GM23338 (cell line): Measurements from ENCODE around the gene WDR53. TPM values are rescaled to one million over a fixed set of nuclear protein-coding genes. Genes with fewer than 3 reads are reported as not detected.

Experiments used
- ATAC-seq: fragments of 200-7000 bp; cut with Tn5 transposase; 3 replicates; pipeline ENCODE4 v1.9.1; 2020
- DNase-seq: peaks from one replicate; pipeline ENCODE4 v3.0.0-alpha.2; 2015; ENCODE audit warnings: low spot score
- H2AFZ ChIP-seq: fragments of 200-600 bp; sonication (generic); 2 replicates; pipeline ENCODE4 v1.8.0; 2016; ENCODE audit warnings: antibody characterized with exemption, mild to moderate bottlenecking, moderate library complexity
- H3F3A ChIP-seq: fragments of 200-600 bp; sonication (generic); replicated peaks from 2 replicates; pipeline ENCODE4 v1.8.0; 2017; ENCODE audit warnings: antibody characterized with exemption, mixed run types, low read depth
- H3K27ac ChIP-seq: fragments of 200-600 bp; sonication (generic); 2 replicates; pipeline ENCODE4 v1.6.1; 2016; ENCODE audit warnings: low read depth
- H3K27me3 ChIP-seq: fragments of 200-600 bp; sonication (generic); 2 replicates; pipeline ENCODE4 v1.8.0; 2016; ENCODE audit warnings: mild to moderate bottlenecking, mixed run types, moderate library complexity; ENCODE audit not compliant: insufficient read depth
- H3K36me3 ChIP-seq: fragments of 200-600 bp; sonication (generic); 2 replicates; pipeline ENCODE4 v1.8.0; 2016; ENCODE audit warnings: mild to moderate bottlenecking; ENCODE audit not compliant: insufficient read depth
- H3K4me1 ChIP-seq: fragments of 200-600 bp; sonication (generic); 2 replicates; pipeline ENCODE4 v1.8.0; 2016; ENCODE audit warnings: mild to moderate bottlenecking, moderate library complexity; ENCODE audit not compliant: insufficient read depth
- H3K4me2 ChIP-seq: fragments of 200-600 bp; sonication (generic); 2 replicates; pipeline ENCODE4 v1.7.1; 2017; ENCODE audit warnings: mixed run types
- H3K4me3 ChIP-seq: fragments of 200-600 bp; sonication (generic); 2 replicates; pipeline ENCODE4 v1.6.1; 2016; ENCODE audit warnings: mixed run types
- H3K79me2 ChIP-seq: fragments of 200-600 bp; sonication (generic); replicated peaks from 2 replicates; pipeline ENCODE4 v1.8.0; 2017; ENCODE audit warnings: mild to moderate bottlenecking; ENCODE audit not compliant: insufficient read depth
- H3K9me2 ChIP-seq: fragments of 200-600 bp; sonication (generic); 2 replicates; pipeline ENCODE4 v1.8.0; 2017; ENCODE audit not compliant: insufficient read depth
- H4K20me1 ChIP-seq: fragments of 200-600 bp; sonication (generic); replicated peaks from 2 replicates; pipeline ENCODE4 v1.8.0; 2017; ENCODE audit warnings: mild to moderate bottlenecking; ENCODE audit not compliant: insufficient read depth
- H3K27ac Mint-ChIP-seq: 2 replicates; pipeline ENCODE4 v1.8.0; 2020; ENCODE audit warnings: inconsistent platforms, mild to moderate bottlenecking, moderate library complexity, mixed read lengths
- H3K27me3 Mint-ChIP-seq: 3 replicates; pipeline ENCODE4 v1.8.0; 2022; ENCODE audit warnings: low read depth, mild to moderate bottlenecking, moderate library complexity, mixed read lengths, inconsistent platforms; ENCODE audit not compliant: insufficient read depth, poor library complexity
- H3K36me3 Mint-ChIP-seq: 3 replicates; pipeline ENCODE4 v1.8.0; 2021; ENCODE audit warnings: low read depth, mild to moderate bottlenecking, inconsistent platforms, moderate library complexity, mixed read lengths
- H3K4me1 Mint-ChIP-seq: 3 replicates; pipeline ENCODE4 v1.8.0; 2020; ENCODE audit warnings: mild to moderate bottlenecking, inconsistent platforms, mixed read lengths
- H3K4me3 Mint-ChIP-seq: 3 replicates; pipeline ENCODE4 v1.8.0; 2021; ENCODE audit warnings: moderate library complexity, mild to moderate bottlenecking, inconsistent platforms, mixed read lengths
- H3K9me3 Mint-ChIP-seq: 3 replicates; pipeline ENCODE4 v1.8.0; 2020; ENCODE audit warnings: moderate library complexity, mild to moderate bottlenecking, inconsistent platforms, mixed read lengths
- EZH2phosphoT487 ChIP-seq: fragments of 200-600 bp; sonication (generic); IDR thresholded peaks from one replicate; pipeline ENCODE4 v1.8.1; 2018; ENCODE audit warnings: antibody characterized with exemption; ENCODE audit not compliant: unreplicated experiment
- JUNB ChIP-seq: IDR thresholded peaks from one replicate; pipeline ENCODE4 v1.6.1; 2016; ENCODE audit warnings: antibody characterized with exemption; ENCODE audit not compliant: unreplicated experiment
- STAT1 ChIP-seq: IDR thresholded peaks from one replicate; pipeline ENCODE4 v1.6.1; 2016; ENCODE audit warnings: antibody characterized with exemption; ENCODE audit not compliant: unreplicated experiment
- ZNF114 ChIP-seq: fragments of 250-450 bp; sonication (Bioruptor Pico); IDR thresholded peaks from 2 replicates; pipeline ENCODE4 v1.5.0; 2020; ENCODE audit warnings: mild to moderate bottlenecking, moderate library complexity
- ZNF331 ChIP-seq: fragments of 250-450 bp; sonication (Bioruptor Pico); IDR thresholded peaks from 2 replicates; pipeline ENCODE4 v1.5.0; 2020; ENCODE audit warnings: low read depth, mild to moderate bottlenecking, moderate library complexity
- polyA plus RNA-seq: library from polyadenylated mRNA; unstranded; fragments of >200 nt; fragmentation: Nextera tagmentation; extraction: Ambion mirVana; gene quantifications from 2 replicates; pipeline ENCODE4 v1.2.1, GENCODE V29; 2016
- total RNA-seq: library from RNA; depleted of rRNA; stranded (reverse); fragments of >200 nt; shearing (Covaris generic); gene quantifications from 2 replicates; pipeline ENCODE4 v1.2.3, GENCODE V29; 2014
- TF ChIP-seq, protein P1 (sequence below): fragments of 250-450 bp; sonication (Bioruptor Pico); IDR thresholded peaks from 2 replicates; pipeline ENCODE4 v1.5.0; 2020; ENCODE audit warnings: mild to moderate bottlenecking, moderate library complexity
- TF ChIP-seq, protein P2 (sequence below), 2 experiments: fragments of 200-600 bp in 1 of 2; sonication (generic) in 1 of 2; conservative IDR thresholded peaks; 2 replicates each; pipeline versions ENCODE4 v1.5.1 to v1.6.1; 2016 to 2017; ENCODE audit warnings: antibody characterized with exemption in 2 of 2, low read depth in 2 of 2, mild to moderate bottlenecking in 2 of 2, moderate library complexity in 1 of 2
- TF ChIP-seq, protein P3 (sequence below): IDR thresholded peaks from one replicate; pipeline ENCODE4 v1.6.1; 2018; ENCODE audit warnings: antibody characterized with exemption; ENCODE audit not compliant: unreplicated experiment
- TF ChIP-seq, protein P4 (sequence below): IDR thresholded peaks from 2 replicates; pipeline ENCODE4 v1.6.1; 2016; ENCODE audit warnings: antibody characterized with exemption

Gene WDR53
- total and polyA plus RNA-seq, 2 experiments from 2014 or later, result 6.8 to 29.7 TPM

DNA sequence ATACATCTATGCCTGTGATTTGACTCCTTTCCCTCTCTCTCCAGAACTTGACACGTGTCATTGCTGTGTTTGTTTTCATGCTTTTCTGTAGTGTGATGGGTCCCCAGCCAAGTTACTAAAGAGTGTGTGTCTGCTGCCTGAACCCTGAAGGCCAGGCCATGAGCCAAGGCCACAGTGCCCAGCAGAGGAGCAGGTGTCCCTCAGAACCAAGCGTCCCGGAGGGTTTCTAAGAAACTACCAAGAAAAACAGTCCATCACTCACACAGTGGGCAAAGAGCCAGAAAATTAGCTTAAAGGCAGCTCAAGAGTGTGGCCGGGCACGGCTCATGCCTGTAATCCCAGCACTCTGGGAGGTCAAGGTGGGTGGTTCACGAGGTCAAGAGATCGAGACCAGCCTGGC lies 35.3 kb upstream of the WDR53 start:
- Mint-ChIP-seq H3K27ac (no peak overlapping the region), H3K36me3 (no peaks in the 10 kb centered on the region; the same call in 2 of the 3 replicates), H3K4me1 (no peaks in the 10 kb centered on the region), H3K9me3 (no peaks in the 10 kb centered on the region), H3K27me3 (peaks cover 5% of the 10 kb centered on the region), H3K4me3 (no peak overlapping the region)
- no peak overlapping the region for H3K4me2 ChIP-seq
- no peaks in the 10 kb centered on the region for H3F3A ChIP-seq
- H3K27ac ChIP-seq, result no peak overlapping the region
- H3K27me3 ChIP-seq, result no peaks in the 10 kb centered on the region
- DNase-seq (no peak), ATAC-seq (no peak)
- TF ChIP-seq, protein P1, sequence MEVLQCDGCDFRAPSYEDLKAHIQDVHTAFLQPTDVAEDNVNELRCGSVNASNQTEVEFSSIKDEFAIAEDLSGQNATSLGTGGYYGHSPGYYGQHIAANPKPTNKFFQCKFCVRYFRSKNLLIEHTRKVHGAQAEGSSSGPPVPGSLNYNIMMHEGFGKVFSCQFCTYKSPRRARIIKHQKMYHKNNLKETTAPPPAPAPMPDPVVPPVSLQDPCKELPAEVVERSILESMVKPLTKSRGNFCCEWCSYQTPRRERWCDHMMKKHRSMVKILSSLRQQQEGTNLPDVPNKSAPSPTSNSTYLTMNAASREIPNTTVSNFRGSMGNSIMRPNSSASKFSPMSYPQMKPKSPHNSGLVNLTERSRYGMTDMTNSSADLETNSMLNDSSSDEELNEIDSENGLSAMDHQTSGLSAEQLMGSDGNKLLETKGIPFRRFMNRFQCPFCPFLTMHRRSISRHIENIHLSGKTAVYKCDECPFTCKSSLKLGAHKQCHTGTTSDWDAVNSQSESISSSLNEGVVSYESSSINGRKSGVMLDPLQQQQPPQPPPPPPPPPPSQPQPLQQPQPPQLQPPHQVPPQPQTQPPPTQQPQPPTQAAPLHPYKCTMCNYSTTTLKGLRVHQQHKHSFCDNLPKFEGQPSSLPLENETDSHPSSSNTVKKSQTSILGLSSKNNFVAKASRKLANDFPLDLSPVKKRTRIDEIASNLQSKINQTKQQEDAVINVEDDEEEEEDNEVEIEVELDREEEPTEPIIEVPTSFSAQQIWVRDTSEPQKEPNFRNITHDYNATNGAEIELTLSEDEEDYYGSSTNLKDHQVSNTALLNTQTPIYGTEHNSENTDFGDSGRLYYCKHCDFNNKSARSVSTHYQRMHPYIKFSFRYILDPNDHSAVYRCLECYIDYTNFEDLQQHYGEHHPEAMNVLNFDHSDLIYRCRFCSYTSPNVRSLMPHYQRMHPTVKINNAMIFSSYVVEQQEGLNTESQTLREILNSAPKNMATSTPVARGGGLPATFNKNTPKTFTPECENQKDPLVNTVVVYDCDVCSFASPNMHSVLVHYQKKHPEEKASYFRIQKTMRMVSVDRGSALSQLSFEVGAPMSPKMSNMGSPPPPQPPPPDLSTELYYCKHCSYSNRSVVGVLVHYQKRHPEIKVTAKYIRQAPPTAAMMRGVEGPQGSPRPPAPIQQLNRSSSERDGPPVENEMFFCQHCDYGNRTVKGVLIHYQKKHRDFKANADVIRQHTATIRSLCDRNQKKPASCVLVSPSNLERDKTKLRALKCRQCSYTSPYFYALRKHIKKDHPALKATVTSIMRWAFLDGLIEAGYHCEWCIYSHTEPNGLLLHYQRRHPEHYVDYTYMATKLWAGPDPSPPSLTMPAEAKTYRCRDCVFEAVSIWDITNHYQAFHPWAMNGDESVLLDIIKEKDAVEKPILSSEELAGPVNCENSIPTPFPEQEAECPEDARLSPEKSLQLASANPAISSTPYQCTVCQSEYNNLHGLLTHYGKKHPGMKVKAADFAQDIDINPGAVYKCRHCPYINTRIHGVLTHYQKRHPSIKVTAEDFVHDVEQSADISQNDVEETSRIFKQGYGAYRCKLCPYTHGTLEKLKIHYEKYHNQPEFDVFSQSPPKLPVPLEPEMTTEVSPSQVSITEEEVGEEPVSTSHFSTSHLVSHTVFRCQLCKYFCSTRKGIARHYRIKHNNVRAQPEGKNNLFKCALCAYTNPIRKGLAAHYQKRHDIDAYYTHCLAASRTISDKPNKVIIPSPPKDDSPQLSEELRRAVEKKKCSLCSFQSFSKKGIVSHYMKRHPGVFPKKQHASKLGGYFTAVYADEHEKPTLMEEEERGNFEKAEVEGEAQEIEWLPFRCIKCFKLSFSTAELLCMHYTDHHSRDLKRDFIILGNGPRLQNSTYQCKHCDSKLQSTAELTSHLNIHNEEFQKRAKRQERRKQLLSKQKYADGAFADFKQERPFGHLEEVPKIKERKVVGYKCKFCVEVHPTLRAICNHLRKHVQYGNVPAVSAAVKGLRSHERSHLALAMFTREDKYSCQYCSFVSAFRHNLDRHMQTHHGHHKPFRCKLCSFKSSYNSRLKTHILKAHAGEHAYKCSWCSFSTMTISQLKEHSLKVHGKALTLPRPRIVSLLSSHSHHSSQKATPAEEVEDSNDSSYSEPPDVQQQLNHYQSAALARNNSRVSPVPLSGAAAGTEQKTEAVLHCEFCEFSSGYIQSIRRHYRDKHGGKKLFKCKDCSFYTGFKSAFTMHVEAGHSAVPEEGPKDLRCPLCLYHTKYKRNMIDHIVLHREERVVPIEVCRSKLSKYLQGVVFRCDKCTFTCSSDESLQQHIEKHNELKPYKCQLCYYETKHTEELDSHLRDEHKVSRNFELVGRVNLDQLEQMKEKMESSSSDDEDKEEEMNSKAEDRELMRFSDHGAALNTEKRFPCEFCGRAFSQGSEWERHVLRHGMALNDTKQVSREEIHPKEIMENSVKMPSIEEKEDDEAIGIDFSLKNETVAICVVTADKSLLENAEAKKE, result no peak
- TF ChIP-seq, protein P2, sequence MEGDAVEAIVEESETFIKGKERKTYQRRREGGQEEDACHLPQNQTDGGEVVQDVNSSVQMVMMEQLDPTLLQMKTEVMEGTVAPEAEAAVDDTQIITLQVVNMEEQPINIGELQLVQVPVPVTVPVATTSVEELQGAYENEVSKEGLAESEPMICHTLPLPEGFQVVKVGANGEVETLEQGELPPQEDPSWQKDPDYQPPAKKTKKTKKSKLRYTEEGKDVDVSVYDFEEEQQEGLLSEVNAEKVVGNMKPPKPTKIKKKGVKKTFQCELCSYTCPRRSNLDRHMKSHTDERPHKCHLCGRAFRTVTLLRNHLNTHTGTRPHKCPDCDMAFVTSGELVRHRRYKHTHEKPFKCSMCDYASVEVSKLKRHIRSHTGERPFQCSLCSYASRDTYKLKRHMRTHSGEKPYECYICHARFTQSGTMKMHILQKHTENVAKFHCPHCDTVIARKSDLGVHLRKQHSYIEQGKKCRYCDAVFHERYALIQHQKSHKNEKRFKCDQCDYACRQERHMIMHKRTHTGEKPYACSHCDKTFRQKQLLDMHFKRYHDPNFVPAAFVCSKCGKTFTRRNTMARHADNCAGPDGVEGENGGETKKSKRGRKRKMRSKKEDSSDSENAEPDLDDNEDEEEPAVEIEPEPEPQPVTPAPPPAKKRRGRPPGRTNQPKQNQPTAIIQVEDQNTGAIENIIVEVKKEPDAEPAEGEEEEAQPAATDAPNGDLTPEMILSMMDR (conservative IDR thresholded peaks at IDR 0.05; ENCODE audit: low read depth in 2 of 2), result no peak
- TF ChIP-seq STAT1, result no peak
- TF ChIP-seq ZNF331, result no peak
- TF ChIP-seq, protein P3, sequence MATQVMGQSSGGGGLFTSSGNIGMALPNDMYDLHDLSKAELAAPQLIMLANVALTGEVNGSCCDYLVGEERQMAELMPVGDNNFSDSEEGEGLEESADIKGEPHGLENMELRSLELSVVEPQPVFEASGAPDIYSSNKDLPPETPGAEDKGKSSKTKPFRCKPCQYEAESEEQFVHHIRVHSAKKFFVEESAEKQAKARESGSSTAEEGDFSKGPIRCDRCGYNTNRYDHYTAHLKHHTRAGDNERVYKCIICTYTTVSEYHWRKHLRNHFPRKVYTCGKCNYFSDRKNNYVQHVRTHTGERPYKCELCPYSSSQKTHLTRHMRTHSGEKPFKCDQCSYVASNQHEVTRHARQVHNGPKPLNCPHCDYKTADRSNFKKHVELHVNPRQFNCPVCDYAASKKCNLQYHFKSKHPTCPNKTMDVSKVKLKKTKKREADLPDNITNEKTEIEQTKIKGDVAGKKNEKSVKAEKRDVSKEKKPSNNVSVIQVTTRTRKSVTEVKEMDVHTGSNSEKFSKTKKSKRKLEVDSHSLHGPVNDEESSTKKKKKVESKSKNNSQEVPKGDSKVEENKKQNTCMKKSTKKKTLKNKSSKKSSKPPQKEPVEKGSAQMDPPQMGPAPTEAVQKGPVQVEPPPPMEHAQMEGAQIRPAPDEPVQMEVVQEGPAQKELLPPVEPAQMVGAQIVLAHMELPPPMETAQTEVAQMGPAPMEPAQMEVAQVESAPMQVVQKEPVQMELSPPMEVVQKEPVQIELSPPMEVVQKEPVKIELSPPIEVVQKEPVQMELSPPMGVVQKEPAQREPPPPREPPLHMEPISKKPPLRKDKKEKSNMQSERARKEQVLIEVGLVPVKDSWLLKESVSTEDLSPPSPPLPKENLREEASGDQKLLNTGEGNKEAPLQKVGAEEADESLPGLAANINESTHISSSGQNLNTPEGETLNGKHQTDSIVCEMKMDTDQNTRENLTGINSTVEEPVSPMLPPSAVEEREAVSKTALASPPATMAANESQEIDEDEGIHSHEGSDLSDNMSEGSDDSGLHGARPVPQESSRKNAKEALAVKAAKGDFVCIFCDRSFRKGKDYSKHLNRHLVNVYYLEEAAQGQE, result no peak
- TF ChIP-seq, protein P4, sequence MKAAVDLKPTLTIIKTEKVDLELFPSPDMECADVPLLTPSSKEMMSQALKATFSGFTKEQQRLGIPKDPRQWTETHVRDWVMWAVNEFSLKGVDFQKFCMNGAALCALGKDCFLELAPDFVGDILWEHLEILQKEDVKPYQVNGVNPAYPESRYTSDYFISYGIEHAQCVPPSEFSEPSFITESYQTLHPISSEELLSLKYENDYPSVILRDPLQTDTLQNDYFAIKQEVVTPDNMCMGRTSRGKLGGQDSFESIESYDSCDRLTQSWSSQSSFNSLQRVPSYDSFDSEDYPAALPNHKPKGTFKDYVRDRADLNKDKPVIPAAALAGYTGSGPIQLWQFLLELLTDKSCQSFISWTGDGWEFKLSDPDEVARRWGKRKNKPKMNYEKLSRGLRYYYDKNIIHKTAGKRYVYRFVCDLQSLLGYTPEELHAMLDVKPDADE, result no peak
- no peak for TF ChIP-seq EZH2phosphoT487
- TF ChIP-seq ZNF114 (CRISPR knock-in tag), result no peak
- TF ChIP-seq JUNB, result no peak
- no peak overlapping the region for H3K4me3 ChIP-seq
- no peaks in the 10 kb centered on the region for H3K36me3 ChIP-seq
- no peak overlapping the region for H2AFZ ChIP-seq
- H3K9me2 ChIP-seq, result no peaks in the 10 kb centered on the region
- no peaks in the 10 kb centered on the region for H3K4me1 ChIP-seq
- no peaks in the 10 kb centered on the region for H4K20me1 ChIP-seq
- H3K79me2 ChIP-seq, result no peaks in the 10 kb centered on the region
